Spleen (tissue), 7 donors: ENCODE results near the gene EXOC3.

Experiments
- POLR2A ChIP-seq, 3 donors: fragments of 450-650 bp; IDR thresholded peaks; one replicate each; pipeline ENCODE4 v1.5.1; 2017; ENCODE audit warnings: antibody characterized with exemption in 3 of 3, mild to moderate bottlenecking in 1 of 3
- TF ChIP-seq, protein P1 (sequence below), 11 experiments: fragments of 200-600 bp in 7 of 11; fragments of 450-650 bp in 4 of 11; sonication (generic) in 4 of 11; IDR thresholded peaks in 8 of 11; conservative IDR thresholded peaks in 3 of 11; 1 replicate in 7 of 11; 2 replicates in 4 of 11; pipeline versions ENCODE4 v1.4.0 to v1.8.0; 2016 to 2021; ENCODE audit warnings: antibody characterized with exemption in 11 of 11, inconsistent platforms in 4 of 11, mild to moderate bottlenecking in 1 of 11
- donor health status: DM: no; HTN: no; CAD: no; lungs with moderate emphysema.
- donor health status: DM: no; HTN: no; CAD: no.
- donor health status: DM: no; HTN: no; CAD: no.

DNA sequence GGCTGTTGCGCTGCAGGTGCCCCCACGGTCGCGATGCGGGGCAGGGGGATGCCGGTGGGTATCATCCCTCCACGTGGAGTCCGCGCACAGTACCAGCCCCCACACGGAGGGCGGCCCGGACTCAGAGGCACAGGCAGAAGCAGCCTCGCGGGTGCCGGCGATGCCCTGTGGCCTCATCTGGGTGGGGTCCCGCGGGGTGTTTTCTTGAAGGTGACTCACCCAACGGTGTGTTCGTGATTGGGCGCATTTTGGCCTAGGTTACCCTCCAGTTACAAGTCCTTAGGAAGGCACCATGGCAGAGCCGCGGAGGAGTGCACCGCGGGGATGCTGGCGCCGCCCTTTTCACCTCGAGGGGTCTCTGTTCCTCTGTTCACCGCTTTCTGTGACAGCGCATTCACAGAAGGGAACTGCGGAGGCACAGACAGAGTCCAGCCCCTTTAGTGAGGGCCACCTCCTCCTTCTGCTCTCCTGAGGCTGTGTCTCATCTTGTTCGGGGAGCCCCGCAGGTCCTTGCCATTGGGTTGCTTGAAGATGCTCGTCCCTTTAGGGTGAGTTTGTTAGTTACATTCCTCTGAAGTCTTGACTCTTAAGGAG, 21.6 kb upstream of the EXOC3 start:
- no peak for TF ChIP-seq POLR2A (IDR thresholded peaks at IDR 0.05)
- TF ChIP-seq, protein P1, sequence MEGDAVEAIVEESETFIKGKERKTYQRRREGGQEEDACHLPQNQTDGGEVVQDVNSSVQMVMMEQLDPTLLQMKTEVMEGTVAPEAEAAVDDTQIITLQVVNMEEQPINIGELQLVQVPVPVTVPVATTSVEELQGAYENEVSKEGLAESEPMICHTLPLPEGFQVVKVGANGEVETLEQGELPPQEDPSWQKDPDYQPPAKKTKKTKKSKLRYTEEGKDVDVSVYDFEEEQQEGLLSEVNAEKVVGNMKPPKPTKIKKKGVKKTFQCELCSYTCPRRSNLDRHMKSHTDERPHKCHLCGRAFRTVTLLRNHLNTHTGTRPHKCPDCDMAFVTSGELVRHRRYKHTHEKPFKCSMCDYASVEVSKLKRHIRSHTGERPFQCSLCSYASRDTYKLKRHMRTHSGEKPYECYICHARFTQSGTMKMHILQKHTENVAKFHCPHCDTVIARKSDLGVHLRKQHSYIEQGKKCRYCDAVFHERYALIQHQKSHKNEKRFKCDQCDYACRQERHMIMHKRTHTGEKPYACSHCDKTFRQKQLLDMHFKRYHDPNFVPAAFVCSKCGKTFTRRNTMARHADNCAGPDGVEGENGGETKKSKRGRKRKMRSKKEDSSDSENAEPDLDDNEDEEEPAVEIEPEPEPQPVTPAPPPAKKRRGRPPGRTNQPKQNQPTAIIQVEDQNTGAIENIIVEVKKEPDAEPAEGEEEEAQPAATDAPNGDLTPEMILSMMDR (IDR thresholded peaks at IDR 0.05 in 8 of 11, conservative IDR thresholded peaks at IDR 0.05 in 3 of 11), result no peak
